Left ventricle myocardium inferior (tissue), 1 donor: Measurements from ENCODE around the gene FGF12. TPM values are rescaled to one million over a fixed set of nuclear protein-coding genes. Genes with fewer than 3 reads are reported as not detected.

Experiments
- DNase-seq: peaks from one replicate; pipeline ENCODE4 v3.0.0-alpha.2; 2020
- H3K27ac ChIP-seq: fragments of 200-600 bp; replicated peaks from 2 replicates; pipeline ENCODE4 v1.8.0; 2021
- H3K27me3 ChIP-seq: fragments of 200-600 bp; 2 replicates; pipeline ENCODE4 v1.8.0; 2021; ENCODE audit warnings: low read depth
- H3K36me3 ChIP-seq: fragments of 200-600 bp; 2 replicates; pipeline ENCODE4 v1.8.0; 2021
- H3K4me1 ChIP-seq: fragments of 200-600 bp; 2 replicates; pipeline ENCODE4 v1.8.0; 2021
- H3K4me3 ChIP-seq: fragments of 200-600 bp; 2 replicates; pipeline ENCODE4 v1.8.0; 2021; ENCODE audit warnings: mild to moderate bottlenecking, moderate library complexity
- H3K9me3 ChIP-seq: fragments of 200-600 bp; replicated peaks from 2 replicates; pipeline ENCODE4 v1.8.0; 2021
- intact Hi-C: fragments of 100-400 bp; cut with micrococcal nuclease; formaldehyde crosslinking; loops from one replicate; pipeline ENCODE4 v1.11.0; 2022
- total RNA-seq: library from RNA; stranded (reverse); fragmentation: NEBNext Ultra II Directional; extraction: Animal tissue kit (Norgen Biotek cat#: 25700); gene quantifications from one replicate; pipeline ENCODE4 v1.2.1, GENCODE V29; 2021
- TF ChIP-seq, protein P1 (sequence below): fragments of 200-600 bp; IDR thresholded peaks from 2 replicates; pipeline ENCODE4 v1.8.0; 2021; ENCODE audit warnings: antibody characterized with exemption, mild to moderate bottlenecking, borderline replicate concordance
- donor health status: DM: no; HTN: yes; CAD: no; lungs with severe emphysema.

The FGF12 gene
- total RNA-seq, 1 donor from 2014 or later, result 325 TPM

DNA sequence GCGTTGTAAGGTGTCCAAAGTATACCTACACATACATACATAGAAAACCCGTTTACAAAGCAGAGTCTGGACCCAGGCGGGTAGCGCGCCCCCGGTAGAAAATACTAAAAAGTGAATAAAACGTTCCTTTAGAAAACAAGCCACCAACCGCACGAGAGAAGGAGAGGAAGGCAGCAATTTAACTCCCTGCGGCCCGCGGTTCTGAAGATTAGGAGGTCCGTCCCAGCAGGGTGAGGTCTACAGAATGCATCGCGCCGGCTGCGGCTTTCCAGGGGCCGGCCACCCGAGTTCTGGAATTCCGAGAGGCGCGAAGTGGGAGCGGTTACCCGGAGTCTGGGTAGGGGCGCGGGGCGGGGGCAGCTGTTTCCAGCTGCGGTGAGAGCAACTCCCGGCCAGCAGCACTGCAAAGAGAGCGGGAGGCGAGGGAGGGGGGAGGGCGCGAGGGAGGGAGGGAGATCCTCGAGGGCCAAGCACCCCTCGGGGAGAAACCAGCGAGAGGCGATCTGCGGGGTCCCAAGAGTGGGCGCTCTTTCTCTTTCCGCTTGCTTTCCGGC lies 318.6 kb downstream of the FGF12 start:
- Histone ChIP-seq H3K4me3 (peak overlapping the region; percentile 71), H3K9me3 (no peaks in the 10 kb centered on the region), H3K27me3 (peaks cover 8% of the 10 kb centered on the region), H3K36me3 (no peaks in the 10 kb centered on the region), H3K4me1 (peaks cover 56% of the 10 kb centered on the region), H3K27ac (peak overlapping the region; percentile 84)
- peak; percentile 16 for DNase-seq
- TF ChIP-seq, protein P1, sequence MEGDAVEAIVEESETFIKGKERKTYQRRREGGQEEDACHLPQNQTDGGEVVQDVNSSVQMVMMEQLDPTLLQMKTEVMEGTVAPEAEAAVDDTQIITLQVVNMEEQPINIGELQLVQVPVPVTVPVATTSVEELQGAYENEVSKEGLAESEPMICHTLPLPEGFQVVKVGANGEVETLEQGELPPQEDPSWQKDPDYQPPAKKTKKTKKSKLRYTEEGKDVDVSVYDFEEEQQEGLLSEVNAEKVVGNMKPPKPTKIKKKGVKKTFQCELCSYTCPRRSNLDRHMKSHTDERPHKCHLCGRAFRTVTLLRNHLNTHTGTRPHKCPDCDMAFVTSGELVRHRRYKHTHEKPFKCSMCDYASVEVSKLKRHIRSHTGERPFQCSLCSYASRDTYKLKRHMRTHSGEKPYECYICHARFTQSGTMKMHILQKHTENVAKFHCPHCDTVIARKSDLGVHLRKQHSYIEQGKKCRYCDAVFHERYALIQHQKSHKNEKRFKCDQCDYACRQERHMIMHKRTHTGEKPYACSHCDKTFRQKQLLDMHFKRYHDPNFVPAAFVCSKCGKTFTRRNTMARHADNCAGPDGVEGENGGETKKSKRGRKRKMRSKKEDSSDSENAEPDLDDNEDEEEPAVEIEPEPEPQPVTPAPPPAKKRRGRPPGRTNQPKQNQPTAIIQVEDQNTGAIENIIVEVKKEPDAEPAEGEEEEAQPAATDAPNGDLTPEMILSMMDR, result no peak
- intact Hi-C loops, result no loop called here

DNA sequence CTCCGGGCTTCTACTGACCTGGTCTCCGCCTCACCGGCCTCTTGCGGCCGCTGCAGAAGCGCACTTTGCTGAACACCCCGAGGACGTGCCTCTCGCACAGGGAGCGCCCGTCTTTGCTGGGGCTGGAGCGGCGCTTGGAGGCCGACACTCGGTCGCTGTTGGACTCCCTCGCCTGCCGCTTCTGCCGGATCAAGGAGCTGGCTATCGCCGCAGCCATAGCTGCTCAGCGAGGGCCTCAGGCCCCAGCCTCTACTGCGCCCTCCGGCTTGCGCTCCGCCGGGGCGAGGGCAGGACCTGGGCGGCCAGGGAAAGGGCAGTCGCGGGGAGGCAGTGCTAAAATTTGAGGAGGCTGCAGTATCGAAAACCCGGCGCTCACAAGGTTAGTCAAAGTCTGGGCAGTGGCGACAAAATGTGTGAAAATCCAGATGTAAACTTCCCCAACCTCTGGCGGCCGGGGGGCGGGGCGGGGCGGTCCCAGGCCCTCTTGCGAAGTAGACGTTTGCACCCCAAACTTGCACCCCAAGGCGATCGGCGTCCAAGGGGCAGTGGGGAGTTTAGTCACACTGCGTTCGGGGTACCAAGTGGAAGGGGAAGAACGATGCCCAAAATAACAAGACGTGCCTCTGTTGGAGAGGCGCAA lies 319.2 kb downstream of the FGF12 start:
- DNase-seq, result peak; percentile 14
- Histone ChIP-seq H3K36me3 (no peaks in the 10 kb centered on the region), H3K27me3 (peaks cover 8% of the 10 kb centered on the region), H3K4me3 (peak overlapping the region; percentile 71), H3K4me1 (peaks cover 56% of the 10 kb centered on the region), H3K9me3 (no peaks in the 10 kb centered on the region), H3K27ac (peak overlapping the region; percentile 84)
- TF ChIP-seq, protein P1, result no peak
- intact Hi-C loops, result no loop called here

DNA sequence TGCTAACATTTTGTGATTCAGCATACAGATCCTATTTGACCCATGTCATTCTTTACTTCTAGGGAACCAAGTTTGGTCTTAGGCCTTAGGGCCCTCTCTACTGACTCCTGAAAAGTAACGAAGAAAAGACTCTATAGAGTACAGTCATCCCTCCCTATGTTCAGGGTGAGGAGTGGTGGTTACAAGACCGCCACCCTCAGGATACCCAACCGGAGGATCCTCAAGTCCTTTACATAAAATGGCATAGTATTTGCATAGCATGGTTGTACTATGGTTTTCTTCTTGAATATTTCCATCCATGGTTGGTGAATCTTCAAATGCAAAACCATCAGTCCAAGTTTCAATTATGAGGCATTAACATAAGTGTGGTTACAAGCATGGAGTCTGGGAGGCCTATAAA lies 327.6 kb downstream of the FGF12 start:
- peaks cover 7% of the 10 kb centered on the region for H3K36me3 ChIP-seq
- intact Hi-C loops, result no loop called here
- no peaks in the 10 kb centered on the region for H3K27me3 ChIP-seq
- H3K4me3 ChIP-seq, result no peak overlapping the region
- H3K4me1 ChIP-seq, result no peaks in the 10 kb centered on the region
- H3K9me3 ChIP-seq, result no peaks in the 10 kb centered on the region
- no peak for DNase-seq
- TF ChIP-seq, protein P1, result no peak
- no peak overlapping the region for H3K27ac ChIP-seq

DNA sequence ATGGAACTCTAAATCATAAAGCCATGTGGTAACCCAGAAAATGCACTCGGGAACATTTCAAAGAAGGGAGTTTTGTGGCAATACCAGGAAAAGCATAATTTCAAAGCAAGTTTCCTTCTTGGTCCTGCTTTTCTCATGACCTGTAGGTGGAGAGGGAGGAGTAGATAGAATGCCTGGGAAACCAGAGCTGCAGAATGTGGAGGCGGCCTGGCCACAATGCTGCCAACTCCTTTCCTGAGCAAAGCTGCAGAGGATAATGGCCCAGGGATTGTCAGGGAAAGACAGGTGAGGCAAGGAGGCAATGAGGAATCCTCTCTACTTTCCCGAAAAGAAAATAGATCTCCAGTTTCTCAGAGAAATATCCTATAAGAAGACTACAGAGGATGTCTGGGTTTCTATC lies 330.3 kb downstream of the FGF12 start:
- Histone ChIP-seq H3K36me3 (peaks cover 4% of the 10 kb centered on the region), H3K27me3 (no peaks in the 10 kb centered on the region), H3K27ac (no peak overlapping the region), H3K4me1 (no peaks in the 10 kb centered on the region), H3K9me3 (no peaks in the 10 kb centered on the region), H3K4me3 (no peak overlapping the region)
- no peak for DNase-seq
- TF ChIP-seq, protein P1, result no peak
- intact Hi-C loops, result no loop called here

DNA sequence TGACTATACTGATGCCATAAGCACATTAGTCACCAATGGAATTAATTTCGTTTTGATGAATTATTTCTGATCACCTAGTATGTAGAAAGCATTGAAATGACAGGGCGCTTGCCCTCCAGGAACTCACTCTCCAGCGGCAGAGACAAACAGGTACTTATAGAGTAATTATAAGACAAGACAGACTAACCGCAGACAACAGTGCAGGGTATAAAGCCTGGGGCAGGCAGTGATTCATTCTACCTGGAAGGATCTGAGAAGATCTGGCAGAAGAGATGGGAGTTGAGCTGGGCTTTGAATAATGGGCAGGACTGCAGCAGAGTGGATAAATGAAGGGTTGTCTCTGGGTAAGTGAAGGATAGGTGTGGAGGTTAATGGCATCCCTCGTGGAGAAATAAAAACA lies 331.8 kb downstream of the FGF12 start:
- Histone ChIP-seq H3K4me1 (no peaks in the 10 kb centered on the region), H3K36me3 (no peaks in the 10 kb centered on the region), H3K9me3 (no peaks in the 10 kb centered on the region), H3K4me3 (no peak overlapping the region), H3K27me3 (no peaks in the 10 kb centered on the region), H3K27ac (no peak overlapping the region)
- TF ChIP-seq, protein P1, result no peak
- intact Hi-C loops, result no loop called here
- no peak for DNase-seq
